GM19025 (cell line): ENCODE data around the gene SPATA32.

ENCODE experiments used
- ATAC-seq: cut with Tn5 transposase; IDR thresholded peaks from one replicate; pipeline ENCODE4 v1.9.1; 2021; ENCODE audit warnings: mild to moderate bottlenecking, low read depth, moderate library complexity; ENCODE audit not compliant: unreplicated experiment

The SPATA32 gene

DNA sequence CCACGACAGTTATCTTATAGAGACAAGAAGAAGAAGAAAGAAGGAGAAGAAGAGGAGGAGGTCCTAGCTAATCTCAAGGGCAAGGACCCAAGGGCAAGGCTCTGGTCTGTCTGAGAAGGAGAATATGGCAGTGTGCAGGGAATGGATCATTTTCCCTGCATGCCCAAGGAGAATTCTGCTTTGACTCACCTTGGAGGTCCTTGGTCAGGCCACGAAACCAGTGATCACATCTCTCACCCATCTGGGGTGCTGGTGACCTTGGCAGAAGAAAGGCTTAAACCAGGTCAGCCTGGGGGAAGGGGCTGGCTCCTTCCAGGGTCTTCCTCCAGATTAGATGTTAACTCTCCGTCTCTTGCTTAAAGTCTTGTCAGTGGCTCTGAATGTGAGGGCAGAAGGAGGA, 41.8 kb downstream of the SPATA32 start:
- ATAC-seq, result no peak

DNA sequence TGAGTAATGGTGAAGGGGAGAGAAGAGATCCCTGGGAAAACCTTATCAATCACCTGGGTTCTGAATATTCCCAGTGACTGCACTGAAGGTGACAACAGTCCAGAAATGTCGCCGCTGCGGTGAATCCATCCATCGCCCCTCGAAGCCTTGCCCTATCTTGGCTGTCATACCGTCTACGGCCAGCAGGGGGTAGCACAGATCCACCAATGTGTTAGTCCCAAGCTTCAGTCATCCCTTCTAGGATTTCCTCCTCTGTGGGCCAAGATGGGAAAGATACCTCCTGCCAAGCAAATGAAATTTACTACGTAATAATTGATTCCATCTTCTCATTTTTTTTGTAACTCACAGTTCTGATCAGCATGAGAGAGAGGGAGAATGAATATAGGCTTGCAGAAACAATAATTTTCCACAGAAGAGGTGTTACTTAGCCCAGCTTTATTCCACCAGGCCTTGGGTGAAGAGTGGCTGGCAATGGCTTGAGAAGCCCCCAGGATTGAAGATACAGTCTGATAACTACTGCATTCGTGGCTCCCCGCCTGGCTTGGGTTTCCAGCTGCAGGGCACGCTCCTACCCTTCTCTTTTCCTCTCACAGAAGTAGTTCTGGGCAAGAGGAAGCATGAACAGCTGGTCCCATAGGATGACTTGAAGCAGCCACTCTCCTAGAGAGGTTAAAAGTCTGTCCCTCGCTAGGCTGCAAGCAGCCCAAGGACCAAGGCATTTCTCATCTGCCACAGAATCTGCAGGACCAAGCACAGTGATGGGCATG, 42.8 kb downstream of the SPATA32 start:
- no peak for ATAC-seq
